Fibroblast of lung (primary cell): ENCODE measurements around the gene CAMK2G.

ENCODE experiments used
- CTCF ChIP-seq, 2 donors: IDR thresholded peaks in 1 of 2; conservative IDR thresholded peaks in 1 of 2; 1 replicate in 1 of 2; 2 replicates in 1 of 2; pipeline ENCODE4 v1.5.1; 2011 to 2012; ENCODE audit warnings: low read length in 2 of 2, control low read depth in 1 of 2, inconsistent platforms in 1 of 2, low read depth in 1 of 2, mild to moderate bottlenecking in 1 of 2
- EZH2 ChIP-seq: IDR thresholded peaks from 2 replicates; pipeline ENCODE4 v1.5.1; 2012; ENCODE audit warnings: low read length, control low read depth, mild to moderate bottlenecking; ENCODE audit errors: missing control alignments

- TF ChIP-seq CTCF (conservative IDR thresholded peaks at IDR 0.05 in 1 of 2, IDR thresholded peaks at IDR 0.05 in 1 of 2; ENCODE audit: low read depth in 1 of 2, low read length in 2 of 2) (no peak), EZH2 (no peak)
Measured at GRCh38 chr10:73793456-73793855, 80.9 kb downstream of the CAMK2G start.
